ENCODE measurements around the gene BAIAP3. TPM values are rescaled to one million over a fixed set of nuclear protein-coding genes. Genes with fewer than 3 reads are reported as not detected.
A peak's percentile ranks its signal among the peaks of the same experiment; 100 is the strongest.

Gene BAIAP3
- polyA plus RNA-seq, 1 experiment: 0.33 TPM

GRCh38 chr16:1300664-1301476, 32.6 kb upstream of the BAIAP3 start:
- DNase-seq (ENCODE audit: low read depth): no peak
- ChIA-PET POLR2A (no interaction called here), CTCF (interaction anchor here (0.7 to 2.1 kb wide), 14 partner anchors 10 to 100 kb away, joined by 3 to 14 read pairs (median 3); no protein-coding TSS in a partner anchor)
- H3K27me3 ChIP-seq (ENCODE audit: control insufficient read depth, insufficient read depth, low read length): no peaks in the 10 kb centered on the region
- H3K4me3 ChIP-seq (ENCODE audit: low read depth, low read length): no peak overlapping the region
- TF ChIP-seq CTCF (IDR thresholded peaks at IDR 0.05; ENCODE audit: insufficient read depth, low read depth, low read length): peak; percentile 97
- no peaks in the 10 kb centered on the region for H3K36me3 ChIP-seq (ENCODE audit: control insufficient read depth, insufficient read depth, low read length)

- no peak for TF ChIP-seq CTCF (IDR thresholded peaks at IDR 0.05; ENCODE audit: insufficient read depth, low read depth, low read length)
- ChIA-PET CTCF (interaction anchor here (0.7 to 2.1 kb wide), 13 partner anchors 11 to 99 kb away, joined by 3 to 14 read pairs (median 3); no protein-coding TSS in a partner anchor), POLR2A (interaction anchor here (0.6 kb wide), 1 partner anchor 41 kb away, joined by 6 read pairs; no protein-coding TSS in a partner anchor)
- no peak for DNase-seq (ENCODE audit: low read depth)
- no peaks in the 10 kb centered on the region for H3K27me3 ChIP-seq (ENCODE audit: control insufficient read depth, insufficient read depth, low read length)
- H3K36me3 ChIP-seq (ENCODE audit: control insufficient read depth, insufficient read depth, low read length): no peaks in the 10 kb centered on the region
- no peak overlapping the region for H3K4me3 ChIP-seq (ENCODE audit: low read depth, low read length)
These were observed 31.9 kb upstream of the BAIAP3 start for GRCh38 chr16:1301562-1301961.

DNA sequence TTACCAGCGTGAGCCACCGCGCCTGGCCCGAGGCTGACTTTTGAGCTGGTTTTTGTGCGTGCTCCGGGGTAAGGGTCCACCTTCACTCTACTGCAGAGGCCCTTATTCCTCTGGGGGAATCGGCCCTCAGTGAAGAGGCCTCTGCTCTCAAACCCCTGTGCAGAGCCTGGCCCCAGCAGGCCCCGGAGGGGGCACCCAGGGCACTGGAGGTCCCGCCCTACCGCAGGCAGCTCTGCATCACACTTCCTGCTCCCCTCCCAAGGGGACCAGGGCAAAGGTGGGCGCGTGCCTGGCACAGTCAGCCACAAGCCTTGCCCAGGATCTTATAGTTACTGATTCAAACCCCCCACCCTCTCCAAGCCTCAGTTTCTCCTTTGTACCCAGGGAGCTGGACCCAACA, 27.6 kb upstream of the BAIAP3 start:
- POLR2A ChIA-PET: no interaction called here

DNA sequence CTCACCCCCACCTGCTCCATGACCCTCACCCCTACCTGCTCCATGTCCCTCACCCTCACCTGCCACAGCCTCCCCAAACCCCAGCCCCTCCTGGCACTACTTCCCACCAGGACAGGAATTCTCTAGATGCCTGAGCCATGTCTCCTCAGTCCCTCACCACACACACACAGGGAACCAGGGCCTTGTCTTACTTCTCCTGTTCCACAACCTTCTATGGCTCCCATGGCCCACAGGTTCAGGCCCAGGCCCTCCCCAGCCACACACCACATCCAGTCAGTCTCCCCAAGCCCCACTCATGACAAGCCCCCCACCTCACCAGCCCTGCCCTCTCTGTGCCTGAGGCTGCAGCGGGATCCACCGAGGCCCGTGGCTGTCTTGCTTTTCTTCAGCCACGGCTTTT, 27.1 kb upstream of the BAIAP3 start:
- no peak for TF ChIP-seq CTCF (IDR thresholded peaks at IDR 0.05; ENCODE audit: insufficient read depth, low read depth, low read length)
- ChIA-PET POLR2A (no interaction called here), CTCF (no interaction called here)
- DNase-seq (ENCODE audit: low read depth): no peak
- Histone ChIP-seq H3K36me3 (ENCODE audit: control insufficient read depth, insufficient read depth, low read length) (no peaks in the 10 kb centered on the region), H3K27me3 (ENCODE audit: control insufficient read depth, insufficient read depth, low read length) (no peaks in the 10 kb centered on the region), H3K4me3 (ENCODE audit: low read depth, low read length) (no peak overlapping the region)

More for the DNA sequence above, 27.6 kb upstream of the BAIAP3 start:
- Histone ChIP-seq H3K27me3 (ENCODE audit: control insufficient read depth, insufficient read depth, low read length) (no peaks in the 10 kb centered on the region), H3K4me3 (ENCODE audit: low read depth, low read length) (no peak overlapping the region), H3K36me3 (ENCODE audit: control insufficient read depth, insufficient read depth, low read length) (no peaks in the 10 kb centered on the region)
- DNase-seq (ENCODE audit: low read depth): no peak
- CTCF ChIA-PET: no interaction called here
- no peak for TF ChIP-seq CTCF (IDR thresholded peaks at IDR 0.05; ENCODE audit: insufficient read depth, low read depth, low read length)

DNA sequence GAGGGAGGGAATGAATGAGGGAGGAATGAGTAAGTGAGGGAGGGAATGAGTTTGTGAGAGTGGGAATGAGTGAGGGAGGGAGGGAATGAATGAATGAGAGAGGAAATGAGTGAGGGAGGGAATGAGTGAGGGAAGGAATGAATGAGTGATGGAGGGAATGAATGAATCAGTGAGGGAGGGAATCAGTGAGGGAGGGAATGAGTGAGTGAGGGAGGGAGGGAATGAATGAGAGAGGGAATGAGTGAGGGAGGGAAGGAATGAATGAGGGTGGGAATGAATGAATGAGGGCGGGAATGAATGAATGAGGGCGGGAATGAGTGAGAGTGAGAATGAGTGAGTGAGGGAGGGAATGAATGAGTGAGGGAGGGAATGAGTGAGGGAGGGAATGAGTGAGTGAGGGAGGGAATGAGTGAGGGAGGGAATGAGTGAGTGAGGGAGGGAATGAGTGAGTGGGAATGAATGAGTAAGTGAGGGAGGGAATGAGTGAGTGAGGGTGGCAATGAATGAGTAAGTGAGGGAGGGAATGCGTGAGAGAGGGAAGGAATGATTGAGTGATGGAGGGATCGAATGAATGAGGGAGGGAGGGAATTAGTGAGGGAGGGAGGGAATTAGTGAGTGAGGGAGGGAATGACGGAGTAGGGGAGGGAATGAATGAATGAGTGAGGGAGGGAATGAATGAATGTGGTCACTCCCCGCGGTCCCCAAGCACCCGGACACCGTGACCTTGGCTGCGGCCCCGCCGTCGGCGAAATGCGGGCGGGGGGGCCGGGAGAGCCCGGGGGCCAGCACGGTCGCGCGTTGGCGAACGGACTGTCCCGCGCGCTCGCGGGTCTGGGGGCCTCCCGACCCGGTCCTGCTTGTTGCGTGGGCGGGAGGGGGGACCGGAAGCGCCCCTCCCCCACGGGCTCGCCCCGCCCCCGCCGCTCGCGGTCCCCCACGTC, 25.1 kb upstream of the BAIAP3 start:
- CTCF ChIA-PET: no interaction called here
- H3K27me3 ChIP-seq (ENCODE audit: control insufficient read depth, insufficient read depth, low read length): no peaks in the 10 kb centered on the region
- peak overlapping the region; percentile 60 for H3K4me3 ChIP-seq (ENCODE audit: low read depth, low read length)
- POLR2A ChIA-PET: interaction anchor here (0.6 kb wide), 1 partner anchor 13 kb away, joined by 3 read pairs; no protein-coding TSS in a partner anchor
- no peak for DNase-seq (ENCODE audit: low read depth)
- TF ChIP-seq CTCF (IDR thresholded peaks at IDR 0.05; ENCODE audit: insufficient read depth, low read depth, low read length): no peak
- H3K36me3 ChIP-seq (ENCODE audit: control insufficient read depth, insufficient read depth, low read length): peaks cover 8% of the 10 kb centered on the region
